Activated CD4-positive, alpha-beta T cell treated with anti-CD3 and anti-CD28 coated beads, Interleukin-2, Interleukin-4, amounts not matched to agents 100 ng/mL and 50 ng/mL, durations not matched to agents 16 hours and 8 hours (primary cell): ENCODE results near the gene CDK14.

ENCODE experiments used
- DNase-seq: peaks from one replicate; pipeline ENCODE4 v3.0.0-alpha.2; 2020; ENCODE audit warnings: low spot score

The CDK14 gene

GRCh38 chr7:91107460-91107859, 511.3 kb downstream of the CDK14 start:
- no peak for DNase-seq

- DNase-seq: no peak
Measured at GRCh38 chr7:91109200-91109599, 513.1 kb downstream of the CDK14 start.

- no peak for DNase-seq
Measured at GRCh38 chr7:91112902-91113341, 516.8 kb downstream of the CDK14 start.

- no peak for DNase-seq
Measured at GRCh38 chr7:91114232-91114631, 518.1 kb downstream of the CDK14 start.

GRCh38 chr7:91126762-91127161, 530.6 kb downstream of the CDK14 start:
- no peak for DNase-seq

GRCh38 chr7:91127325-91127724, 531.2 kb downstream of the CDK14 start:
- DNase-seq: no peak

- no peak for DNase-seq
Measured at GRCh38 chr7:91127959-91128358, 531.8 kb downstream of the CDK14 start.

GRCh38 chr7:91128683-91129348, 532.7 kb downstream of the CDK14 start:
- no peak for DNase-seq

GRCh38 chr7:91135300-91135699, 539.2 kb downstream of the CDK14 start:
- DNase-seq: no peak

- DNase-seq: no peak
Measured at GRCh38 chr7:91135703-91136430, 539.7 kb downstream of the CDK14 start.

- no peak for DNase-seq
Measured at GRCh38 chr7:91137153-91137787, 541.1 kb downstream of the CDK14 start.

- DNase-seq: no peak
Measured at GRCh38 chr7:91137788-91138368, 541.8 kb downstream of the CDK14 start.

GRCh38 chr7:91140286-91140685, 544.2 kb downstream of the CDK14 start:
- no peak for DNase-seq

GRCh38 chr7:91140982-91141381, 544.9 kb downstream of the CDK14 start:
- DNase-seq: no peak

GRCh38 chr7:91142743-91143142, 546.6 kb downstream of the CDK14 start:
- DNase-seq: no peak

- DNase-seq: no peak
Measured at GRCh38 chr7:91149341-91150246, 553.5 kb downstream of the CDK14 start.

- DNase-seq: no peak
Measured at GRCh38 chr7:91151916-91152315, 555.8 kb downstream of the CDK14 start.

- DNase-seq: no peak
Measured at GRCh38 chr7:91156316-91157185, 560.4 kb downstream of the CDK14 start.

- DNase-seq: no peak
Measured at GRCh38 chr7:91157579-91158320, 561.6 kb downstream of the CDK14 start.

GRCh38 chr7:91162436-91162835, 566.3 kb downstream of the CDK14 start:
- no peak for DNase-seq
